ENCODE measurements around the gene NSF.
"Not testable (repeated sequence)": the region's sequence is repeated elsewhere in the genome, so short reads cannot be mapped to it uniquely, and the experiment has no call there.

NSF gene

DNA sequence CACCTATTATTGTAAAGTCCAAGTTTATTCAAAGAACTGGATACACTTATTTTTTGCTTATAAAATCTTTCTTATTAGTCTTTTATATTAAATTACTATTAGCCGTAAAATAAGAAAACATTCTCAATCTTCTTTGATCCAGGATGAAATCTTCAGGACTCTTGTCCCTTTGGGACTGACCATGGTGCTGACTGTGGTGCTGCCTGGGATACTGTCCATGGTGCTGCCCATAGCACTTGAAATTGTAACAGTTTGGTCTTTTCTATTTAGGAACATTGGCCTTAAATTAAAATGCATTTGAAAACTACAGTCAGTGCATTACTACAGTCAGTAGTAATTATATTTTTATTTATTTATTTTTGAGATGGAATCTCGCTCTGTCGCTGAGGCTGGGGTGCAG lies 41.7 kb downstream of the NSF start:
- DNase-seq, result not testable (repeated sequence)

DNA sequence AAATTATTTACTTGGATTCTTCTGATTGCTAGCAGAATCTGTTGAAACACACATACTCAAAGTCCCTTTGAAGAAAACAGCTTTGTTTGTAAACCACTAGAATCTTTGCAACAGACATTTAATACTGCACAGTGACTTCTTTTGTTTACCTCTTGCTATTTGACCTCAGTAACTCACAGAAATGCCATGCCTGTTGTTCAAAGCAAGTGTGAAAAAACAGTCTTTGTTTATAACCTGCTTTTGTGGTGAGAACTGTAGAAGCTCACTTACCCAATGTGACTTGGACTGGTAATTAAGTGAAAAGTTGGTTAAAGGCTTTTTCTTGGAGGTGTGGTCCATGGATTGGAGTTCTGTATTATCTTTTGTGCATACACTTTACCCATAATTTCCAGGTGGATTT lies 44.4 kb downstream of the NSF start:
- DNase-seq, result not testable (repeated sequence)

DNA sequence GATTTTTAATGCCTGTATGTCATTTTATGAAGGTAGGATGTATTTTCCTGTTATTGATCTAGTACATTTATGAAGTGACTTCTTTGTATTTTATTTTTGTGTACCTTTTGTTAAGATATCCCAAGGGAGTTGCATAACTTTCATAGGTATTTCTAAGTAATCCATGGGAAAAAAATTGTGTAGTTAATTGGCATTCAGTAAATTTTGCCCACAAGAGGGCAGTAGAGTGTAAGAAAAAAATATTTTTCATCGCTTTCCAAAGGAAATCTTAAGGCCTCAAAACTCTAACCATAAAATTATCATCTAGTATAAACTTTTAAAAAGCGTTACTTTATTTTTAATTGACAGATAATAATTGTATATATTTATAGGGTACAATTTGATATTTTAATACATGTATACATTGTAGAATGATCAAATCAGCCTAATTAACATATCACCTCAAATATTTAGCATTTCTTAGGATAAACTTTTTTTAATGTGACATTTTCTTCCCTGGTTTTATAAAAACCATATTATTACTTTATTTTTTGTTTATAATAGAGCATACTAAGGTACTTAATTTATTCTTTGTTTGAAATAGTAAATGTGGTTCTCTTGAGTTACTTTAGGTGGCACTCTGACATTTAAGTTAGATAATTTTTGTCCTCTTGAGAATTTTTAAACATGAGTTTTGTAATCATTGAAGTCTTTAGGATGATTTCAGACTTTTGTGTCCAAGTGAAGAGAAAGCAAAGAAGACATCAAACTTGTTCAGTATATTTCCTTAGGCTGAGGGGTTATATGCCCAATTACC lies 51.6 kb downstream of the NSF start:
- not testable (repeated sequence) for DNase-seq

DNA sequence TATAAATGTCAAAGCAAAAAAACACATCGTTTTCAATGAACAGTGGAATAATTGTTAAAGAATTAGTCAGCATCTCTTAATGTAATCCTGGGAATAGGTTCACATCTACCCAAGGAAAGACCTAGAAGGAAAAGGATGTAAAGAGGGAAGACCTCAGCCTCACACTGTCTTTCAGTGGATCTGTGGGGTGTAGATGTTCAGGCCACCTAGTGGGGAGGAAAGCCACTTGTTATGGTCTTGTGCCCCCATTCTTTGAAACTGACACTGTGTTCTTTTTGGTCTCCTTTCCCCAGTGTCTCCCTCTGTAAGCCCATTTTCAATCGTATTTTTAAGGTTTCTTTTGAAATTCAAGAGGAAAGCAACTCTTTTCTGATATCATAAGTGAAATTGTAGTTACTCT lies 56.8 kb downstream of the NSF start:
- DNase-seq, result not testable (repeated sequence)

DNA sequence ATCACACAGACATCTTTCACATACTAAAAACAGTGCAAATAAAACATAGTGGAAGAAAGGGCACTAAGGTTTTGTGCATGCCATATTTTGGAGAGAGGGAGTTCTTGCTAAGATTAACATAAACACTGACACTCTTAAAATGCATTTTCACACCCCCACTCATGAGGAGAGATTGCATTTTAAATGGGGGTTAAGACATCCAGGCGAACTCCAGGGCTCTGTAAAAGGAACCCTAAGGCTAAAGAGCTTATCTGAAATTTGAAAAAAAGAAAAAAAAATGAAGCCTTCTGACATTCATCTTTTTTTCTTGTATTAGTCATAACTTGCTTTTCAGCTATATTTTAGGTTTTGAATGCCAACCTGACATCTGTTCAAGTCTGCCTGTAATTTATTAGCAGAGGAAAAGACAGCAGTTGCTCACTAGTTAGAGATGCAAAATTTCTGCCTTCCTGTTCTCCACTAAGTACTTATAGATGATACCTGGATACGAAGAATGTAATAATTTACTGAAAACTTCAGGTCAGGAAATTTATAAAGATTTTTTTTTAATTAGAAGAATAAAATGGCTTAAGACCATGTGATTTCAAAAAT lies 57.3 kb downstream of the NSF start:
- DNase-seq, result not testable (repeated sequence)

DNA sequence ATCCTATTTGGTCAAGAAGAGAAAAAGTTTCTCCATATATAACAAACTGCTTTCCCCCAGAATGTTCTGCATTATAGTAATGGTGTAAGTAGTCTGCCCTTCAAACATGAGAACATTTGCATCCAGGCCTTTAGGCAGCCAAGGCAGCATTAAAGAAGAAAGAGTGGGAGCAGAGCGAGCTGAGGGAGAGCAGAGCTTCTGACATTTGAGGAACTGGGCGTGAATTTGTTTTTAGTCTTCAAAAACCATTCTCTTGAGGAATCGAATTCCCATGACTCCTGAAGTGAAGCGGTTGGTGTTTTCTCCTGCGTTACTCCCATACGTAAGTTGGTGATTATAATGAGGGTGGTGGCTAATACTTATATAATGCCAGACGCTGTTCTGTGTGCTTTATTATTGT lies 58.8 kb downstream of the NSF start:
- DNase-seq, result not testable (repeated sequence)

DNA sequence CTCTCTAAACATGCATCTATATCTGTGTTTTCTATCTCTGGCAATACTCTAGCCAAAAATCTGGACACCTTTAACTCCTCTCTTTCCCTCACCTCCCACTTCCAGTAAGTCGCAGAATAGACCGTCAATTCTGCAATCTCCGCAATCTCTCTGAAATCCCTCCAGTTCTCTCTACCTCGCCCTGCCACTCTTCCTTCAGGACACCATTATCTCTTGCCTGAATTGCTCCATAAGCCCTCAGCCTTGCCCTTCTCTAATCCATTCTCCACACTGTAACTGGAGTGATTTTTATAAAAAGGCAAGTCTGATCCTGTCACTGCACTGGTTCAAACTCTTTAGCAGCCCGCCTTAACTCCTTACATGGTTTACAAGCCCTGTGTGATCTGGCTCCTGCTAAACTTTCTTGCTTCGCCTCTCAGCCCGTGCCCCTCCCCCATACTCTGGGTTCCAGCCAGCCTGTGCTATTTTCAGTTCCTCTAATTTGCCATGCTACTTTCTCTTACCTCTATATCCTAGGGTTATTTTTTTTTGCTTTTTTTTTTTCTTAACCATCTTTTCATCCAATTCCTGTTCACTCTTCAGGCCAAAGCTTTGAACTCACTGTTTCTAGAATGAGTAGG lies 61.7 kb downstream of the NSF start:
- not testable (repeated sequence) for DNase-seq

DNA sequence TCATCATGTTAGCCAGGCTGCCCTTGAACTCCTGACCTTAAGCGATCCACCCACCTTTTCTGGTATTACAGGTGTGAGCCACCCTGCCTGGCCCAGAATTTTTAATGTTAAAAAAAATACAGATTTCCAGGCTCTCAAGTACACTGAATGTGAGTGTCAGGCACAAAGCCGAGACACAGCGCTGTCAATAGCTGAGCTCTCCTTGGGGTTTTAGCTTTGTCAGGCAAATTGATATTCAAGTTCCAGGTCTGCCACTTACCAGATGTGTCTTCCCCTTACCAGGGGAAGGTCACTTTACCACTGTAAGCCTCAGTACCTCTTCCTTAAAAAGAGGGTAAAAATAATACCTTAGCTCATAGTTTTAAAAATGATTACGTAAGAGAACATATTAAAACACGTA lies 67.8 kb downstream of the NSF start:
- DNase-seq, result not testable (repeated sequence)

DNA sequence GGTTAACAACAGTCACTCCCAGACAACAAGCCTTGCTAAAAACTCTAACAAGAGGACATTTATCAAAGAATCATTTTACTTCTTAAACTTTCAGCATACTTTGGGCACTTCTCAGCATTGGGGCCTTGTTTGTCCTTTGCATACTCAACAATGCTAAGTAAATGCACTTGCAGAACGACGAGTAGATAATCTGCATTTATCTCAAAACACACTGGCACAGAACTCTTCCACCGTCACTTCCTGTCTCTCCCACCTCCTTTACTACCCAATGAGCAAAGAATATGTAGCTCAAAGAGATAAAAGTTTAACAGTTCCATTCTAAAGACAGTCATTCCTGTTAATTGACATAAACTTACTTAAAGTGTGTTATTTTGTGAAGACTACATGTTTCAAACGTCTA lies 69.2 kb downstream of the NSF start:
- DNase-seq, result not testable (repeated sequence)

DNA sequence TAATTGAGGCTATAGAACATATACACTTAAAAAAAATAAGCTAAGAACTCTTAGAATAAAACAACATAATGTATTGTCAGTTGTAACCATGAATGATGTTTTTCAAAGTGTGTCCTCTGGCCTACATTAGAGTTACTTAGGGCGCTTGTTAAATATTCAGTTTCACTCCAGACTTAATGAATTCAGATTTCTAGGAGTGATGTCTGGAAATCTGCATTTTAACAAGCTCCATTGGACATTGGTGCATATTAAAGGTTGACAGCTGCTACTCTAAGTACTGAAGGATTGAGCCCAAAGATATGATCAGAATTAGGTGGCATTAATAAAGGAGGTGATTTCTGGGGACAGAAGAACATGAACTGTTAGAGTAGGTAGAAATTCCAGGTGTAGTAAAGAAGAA lies 72.7 kb downstream of the NSF start:
- DNase-seq, result not testable (repeated sequence)

DNA sequence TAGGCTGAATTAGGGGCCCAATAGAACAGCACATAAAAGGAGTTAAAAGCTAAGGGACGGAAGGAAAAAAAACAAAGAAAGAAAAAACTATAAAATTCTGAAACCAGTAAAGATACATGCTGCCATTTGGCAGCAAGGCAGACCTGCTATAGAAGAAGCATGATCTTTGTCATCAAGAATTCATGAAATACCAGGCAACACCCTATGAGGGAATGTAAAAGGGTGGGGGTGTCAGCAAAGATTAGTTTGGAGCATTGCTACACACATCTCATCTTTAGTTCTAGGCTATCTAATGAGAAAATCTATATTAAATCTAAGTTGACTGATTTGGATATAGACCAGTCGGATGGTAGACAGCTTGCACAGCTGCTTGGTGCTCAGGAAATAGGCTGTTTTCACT lies 73.1 kb downstream of the NSF start:
- DNase-seq, result not testable (repeated sequence)

DNA sequence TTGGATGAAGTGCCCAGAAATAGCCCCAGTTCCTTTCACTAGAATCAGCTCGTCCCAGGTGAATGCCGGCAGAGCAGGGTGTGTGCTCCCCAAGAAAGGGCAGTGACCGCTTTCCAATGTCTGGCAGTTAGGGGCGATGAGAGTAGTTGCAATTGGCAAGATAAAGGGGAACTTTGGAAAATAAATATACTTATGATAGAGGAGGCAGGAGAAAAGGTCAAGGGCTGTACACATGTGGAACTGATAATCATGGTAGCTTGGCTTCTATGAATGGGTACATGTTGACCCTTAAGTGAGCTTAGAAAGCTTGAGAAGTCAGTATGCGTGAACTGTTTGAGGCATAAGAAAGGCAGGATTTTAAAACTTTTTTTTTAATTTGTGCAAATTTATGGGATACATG lies 75.5 kb downstream of the NSF start:
- not testable (repeated sequence) for DNase-seq

DNA sequence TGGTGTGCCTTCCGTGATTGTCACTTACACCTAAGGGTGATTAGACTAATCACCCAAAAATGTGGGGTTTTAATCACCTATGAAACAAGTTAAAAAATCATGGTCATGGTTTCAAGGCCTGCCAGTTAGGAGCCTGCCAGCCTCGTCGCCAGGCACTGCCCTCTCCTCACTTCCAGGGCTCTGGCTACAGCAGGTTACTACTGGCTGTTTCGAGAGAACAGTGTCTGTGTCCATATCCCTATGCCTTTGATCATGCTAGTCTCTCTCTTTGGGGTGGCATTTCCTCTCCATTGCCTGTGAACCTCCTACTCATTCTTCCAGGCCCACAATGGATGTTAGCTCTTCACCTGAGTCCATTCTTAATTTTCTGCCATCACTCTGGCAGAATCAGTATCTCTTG lies 80.3 kb downstream of the NSF start:
- DNase-seq, result not testable (repeated sequence)

DNA sequence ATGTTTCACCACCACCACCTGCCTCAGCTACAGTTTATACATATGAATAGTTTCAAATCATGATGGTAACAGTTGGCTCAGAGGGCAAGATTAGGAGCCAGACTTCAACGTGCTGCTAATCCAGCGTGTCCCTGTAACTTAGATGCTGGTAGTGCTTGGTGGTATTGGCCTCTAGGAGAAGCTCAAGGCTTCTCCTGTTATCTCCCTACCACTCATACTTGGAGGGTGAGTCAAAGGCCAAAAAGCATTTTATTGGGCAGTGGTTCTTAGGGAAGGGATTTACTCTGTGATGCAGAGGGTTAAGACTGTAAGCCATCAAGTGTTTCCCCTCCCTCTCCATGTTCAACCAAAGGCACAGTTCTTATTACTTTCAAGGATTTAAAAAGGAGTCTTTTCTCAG lies 82.3 kb downstream of the NSF start:
- not testable (repeated sequence) for DNase-seq

DNA sequence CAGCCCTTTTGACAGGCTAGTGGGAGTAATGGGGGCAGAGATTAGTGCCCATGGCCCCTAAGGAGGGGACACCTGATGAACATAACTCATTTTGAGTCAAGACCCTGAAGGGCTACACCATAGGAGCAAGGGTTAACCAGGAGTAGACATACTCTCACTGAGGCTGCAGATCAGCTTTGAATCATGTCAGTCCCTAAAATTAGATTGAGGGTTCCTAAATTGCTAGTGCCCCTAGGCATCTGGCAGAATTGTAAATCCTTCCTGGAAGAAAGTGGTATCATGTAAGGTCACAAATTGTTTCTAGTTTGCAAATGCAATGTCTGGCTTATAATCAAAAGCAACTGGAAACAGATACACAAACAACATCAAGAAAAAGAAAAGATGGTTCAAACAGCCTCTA lies 87.3 kb downstream of the NSF start:
- DNase-seq, result not testable (repeated sequence)

DNA sequence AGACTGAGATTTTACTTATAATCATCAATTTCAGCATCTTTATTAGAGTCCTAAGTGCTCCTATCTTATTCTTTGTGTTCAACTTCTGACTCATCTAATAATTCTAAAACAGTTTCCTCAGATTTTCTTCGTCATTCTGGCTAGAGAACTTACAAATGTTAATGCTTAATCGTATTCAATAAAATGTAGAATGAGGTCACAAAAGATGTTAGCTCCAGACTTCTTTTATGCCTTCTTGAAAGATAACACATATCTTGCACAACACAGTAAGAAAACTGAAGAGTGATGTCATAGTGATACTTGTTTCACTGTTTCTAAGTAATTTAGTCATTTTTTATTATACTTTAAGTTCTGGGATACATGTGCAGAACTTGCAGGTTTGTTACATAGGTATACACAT lies 93.2 kb downstream of the NSF start:
- DNase-seq, result not testable (repeated sequence)

DNA sequence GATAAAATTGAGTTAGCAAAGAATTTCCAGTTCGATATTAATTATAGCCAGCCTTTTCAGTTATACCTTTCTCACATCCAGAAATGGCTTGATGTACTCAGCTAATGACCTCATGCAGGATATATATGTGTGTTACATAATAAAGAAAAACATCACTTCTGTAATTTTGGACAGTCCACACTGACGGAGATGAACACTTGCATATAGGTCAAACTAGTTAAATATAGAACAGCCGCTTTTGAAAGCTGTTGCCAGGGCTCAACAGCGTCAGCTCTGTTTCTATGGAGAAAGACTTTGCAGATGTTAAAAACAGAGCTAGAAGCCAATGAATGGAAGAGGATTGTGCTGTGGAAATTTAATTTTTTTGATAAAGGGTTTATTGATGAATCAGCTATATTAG lies 94.8 kb downstream of the NSF start:
- DNase-seq, result not testable (repeated sequence)

DNA sequence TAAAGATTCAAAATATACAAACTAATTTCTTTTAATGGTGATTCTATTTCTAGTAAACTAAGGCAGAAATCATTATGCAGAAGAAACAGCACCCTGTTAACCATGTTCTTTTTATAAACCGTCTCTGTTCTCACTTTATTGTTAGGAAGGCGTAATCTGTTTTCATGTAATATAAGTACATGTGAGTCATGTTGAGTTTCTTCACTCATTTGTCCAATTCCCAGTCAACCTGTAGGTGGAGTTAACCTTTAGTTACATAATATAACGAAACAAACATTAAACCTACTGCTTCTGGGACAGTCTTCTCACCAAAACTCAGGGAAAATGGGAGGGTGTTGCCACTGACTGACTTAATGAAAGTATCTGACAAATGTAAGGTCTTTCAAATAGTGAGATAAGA lies 101.7 kb downstream of the NSF start:
- not testable (repeated sequence) for DNase-seq

DNA sequence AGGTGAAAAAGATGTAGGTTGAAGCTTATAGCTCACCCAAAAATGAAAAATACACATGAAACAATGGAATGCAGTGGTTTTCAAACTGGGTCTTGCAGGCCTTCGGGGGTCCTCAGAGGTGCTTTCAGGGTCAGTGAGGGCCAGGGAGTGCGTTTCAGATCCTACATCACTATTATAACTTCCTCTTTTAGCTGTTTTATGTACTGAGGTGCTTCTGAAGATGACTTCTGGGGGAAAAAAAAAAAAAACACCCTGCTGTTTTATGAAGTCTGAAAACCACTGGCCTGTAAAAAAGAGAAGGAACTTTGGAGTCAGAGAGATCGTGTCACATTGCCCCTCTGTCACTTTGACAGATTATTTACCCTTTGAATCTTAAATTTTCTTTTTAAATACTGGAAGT lies 102.8 kb downstream of the NSF start:
- not testable (repeated sequence) for DNase-seq

DNA sequence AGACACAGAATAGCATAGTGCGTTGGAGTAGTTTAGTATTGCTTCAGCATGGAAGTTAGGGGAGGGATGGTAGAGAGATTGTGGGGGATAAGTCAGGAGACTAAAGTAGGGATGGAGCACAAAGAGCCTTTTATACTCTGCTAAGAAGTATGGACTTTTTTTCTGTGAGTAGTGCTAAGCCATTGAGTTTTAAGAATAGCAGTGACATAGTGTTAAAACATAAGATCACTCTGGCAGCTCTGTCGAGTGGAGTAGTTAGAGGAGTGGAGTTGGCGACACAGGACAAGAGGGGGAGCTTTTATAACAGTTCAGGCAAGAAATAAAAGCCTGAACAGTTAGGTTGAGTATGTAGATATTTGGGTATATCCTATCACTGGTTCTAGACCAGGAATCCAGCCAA lies 106.1 kb downstream of the NSF start:
- DNase-seq, result not testable (repeated sequence)

DNA sequence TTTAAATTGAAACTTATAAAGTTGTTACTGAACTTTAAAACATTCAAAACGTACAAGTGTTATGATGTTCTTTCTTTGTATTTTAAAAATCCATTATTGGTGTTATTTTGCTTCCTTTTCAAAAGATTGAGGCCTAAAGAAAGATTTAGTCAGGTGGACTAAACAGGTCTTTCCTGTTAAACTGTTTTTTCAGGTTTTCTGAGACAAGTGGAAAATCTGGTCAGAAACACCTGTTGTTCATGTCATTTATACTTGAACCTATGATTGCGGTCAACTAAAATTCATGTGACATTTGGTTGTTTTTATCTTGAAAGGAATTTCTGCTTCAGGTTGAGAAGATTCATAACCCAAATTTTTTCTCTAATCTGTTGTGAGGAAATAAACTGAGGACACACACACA lies 108.5 kb downstream of the NSF start:
- not testable (repeated sequence) for DNase-seq

DNA sequence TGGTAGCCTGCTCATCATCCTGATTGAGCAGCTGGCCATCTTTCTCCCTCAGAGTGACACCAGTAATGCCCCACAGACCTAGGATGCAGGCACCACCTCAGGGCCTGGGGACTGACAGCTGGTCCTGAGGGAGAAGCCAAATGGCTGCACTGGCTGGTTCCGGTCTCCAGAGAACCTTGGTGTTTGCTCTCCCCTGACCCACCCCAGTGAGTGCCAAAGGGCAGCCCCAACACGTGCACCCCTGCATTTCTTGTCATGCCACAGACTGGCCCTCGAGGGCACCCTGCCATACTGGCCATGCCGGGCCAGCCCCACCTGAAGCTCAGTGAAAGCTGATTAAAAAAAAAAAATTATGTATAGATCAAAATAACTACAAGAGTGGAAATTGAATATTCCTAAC lies 127.5 kb downstream of the NSF start:
- DNase-seq, result no peak

DNA sequence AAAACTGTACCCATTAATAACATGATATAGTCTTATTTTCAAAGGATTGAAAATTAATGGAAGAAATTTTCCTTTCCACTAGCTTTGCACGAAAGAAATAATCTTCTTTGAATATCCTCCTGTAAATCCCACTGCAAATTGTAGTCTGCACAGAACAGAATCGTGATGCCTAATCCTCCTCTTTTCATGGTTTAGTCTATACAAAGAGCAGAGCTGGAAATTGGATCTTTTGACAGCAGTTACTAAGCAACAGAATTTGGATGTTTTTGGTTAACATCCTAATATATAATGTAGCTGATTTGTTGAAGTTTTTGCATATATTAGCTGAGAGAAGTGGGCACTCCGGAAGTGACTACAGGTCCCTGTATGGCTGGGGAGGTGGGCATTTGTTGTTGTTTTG lies 129.4 kb downstream of the NSF start:
- no peak for DNase-seq

DNA sequence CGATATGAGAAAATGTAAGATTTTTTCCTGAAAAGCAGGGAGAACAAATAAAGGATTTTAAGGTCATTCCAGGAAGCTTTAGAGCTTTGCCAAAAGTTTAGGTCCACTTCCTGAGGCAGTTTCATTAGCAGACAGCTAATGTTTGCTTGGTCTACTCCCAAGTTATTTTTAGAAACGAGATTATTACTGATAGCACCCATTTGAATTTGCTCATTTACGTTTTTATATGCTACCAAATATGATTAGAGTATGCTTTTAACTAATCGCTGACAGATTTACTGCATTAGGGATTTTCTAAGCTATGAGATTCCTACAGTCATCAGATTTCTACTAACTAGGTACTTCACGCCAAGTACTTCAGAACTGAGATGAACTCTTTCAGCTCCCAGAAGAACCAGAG lies 129.9 kb downstream of the NSF start:
- no peak for DNase-seq
